ENCODE results near the gene PPL.

DNA sequence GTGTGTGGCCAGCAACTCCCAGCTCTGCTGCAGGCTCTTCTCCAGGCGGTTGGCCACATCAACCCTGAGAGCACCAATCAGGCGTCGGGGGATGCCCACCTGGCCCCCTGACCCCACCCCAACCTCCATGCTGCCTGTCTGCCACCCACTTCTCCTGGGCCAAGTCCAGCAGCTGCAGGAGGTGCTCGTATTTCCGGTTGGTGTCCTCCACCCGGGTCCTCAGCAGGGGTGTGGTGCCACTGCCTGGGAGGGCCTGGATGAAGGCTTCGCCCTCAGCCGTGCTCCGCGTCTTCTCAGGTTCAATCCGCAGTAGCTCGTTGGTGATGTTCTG, 45.1 kb downstream of the PPL start:
- TF ChIP-seq POLR2AphosphoS5 (IDR thresholded peaks at IDR 0.05) (no peak), POLR2A (IDR thresholded peaks at IDR 0.05) (no peak), EP300 (IDR thresholded peaks at IDR 0.05) (no peak)
- TF ChIP-seq, protein P1, sequence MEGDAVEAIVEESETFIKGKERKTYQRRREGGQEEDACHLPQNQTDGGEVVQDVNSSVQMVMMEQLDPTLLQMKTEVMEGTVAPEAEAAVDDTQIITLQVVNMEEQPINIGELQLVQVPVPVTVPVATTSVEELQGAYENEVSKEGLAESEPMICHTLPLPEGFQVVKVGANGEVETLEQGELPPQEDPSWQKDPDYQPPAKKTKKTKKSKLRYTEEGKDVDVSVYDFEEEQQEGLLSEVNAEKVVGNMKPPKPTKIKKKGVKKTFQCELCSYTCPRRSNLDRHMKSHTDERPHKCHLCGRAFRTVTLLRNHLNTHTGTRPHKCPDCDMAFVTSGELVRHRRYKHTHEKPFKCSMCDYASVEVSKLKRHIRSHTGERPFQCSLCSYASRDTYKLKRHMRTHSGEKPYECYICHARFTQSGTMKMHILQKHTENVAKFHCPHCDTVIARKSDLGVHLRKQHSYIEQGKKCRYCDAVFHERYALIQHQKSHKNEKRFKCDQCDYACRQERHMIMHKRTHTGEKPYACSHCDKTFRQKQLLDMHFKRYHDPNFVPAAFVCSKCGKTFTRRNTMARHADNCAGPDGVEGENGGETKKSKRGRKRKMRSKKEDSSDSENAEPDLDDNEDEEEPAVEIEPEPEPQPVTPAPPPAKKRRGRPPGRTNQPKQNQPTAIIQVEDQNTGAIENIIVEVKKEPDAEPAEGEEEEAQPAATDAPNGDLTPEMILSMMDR (IDR thresholded peaks at IDR 0.05): no peak
